HepG2 (cell line): ENCODE data around the gene GNG13. TPM values are rescaled to one million over a fixed set of nuclear protein-coding genes. Genes with fewer than 3 reads are reported as not detected.

Experiments used
- AKAP8 ChIP-seq: sonication (generic); formaldehyde crosslinking; IDR thresholded peaks from 2 replicates; pipeline ENCODE4 v1.5.1; 2020; ENCODE audit warnings: mild to moderate bottlenecking, missing genetic modification reagents
- ARID4A ChIP-seq: sonication (generic); formaldehyde crosslinking; IDR thresholded peaks from 2 replicates; pipeline ENCODE4 v1.5.0; 2020; ENCODE audit warnings: mild to moderate bottlenecking, missing genetic modification reagents, borderline replicate concordance
- HNF4G ChIP-seq, 2 experiments: sonication (generic) in 1 of 2; formaldehyde crosslinking in 1 of 2; IDR thresholded peaks; 2 replicates each; pipeline versions ENCODE4 v1.4.0 to v1.6.1; 2011 to 2020; ENCODE audit warnings: borderline replicate concordance in 2 of 2, low read depth in 2 of 2, mild to moderate bottlenecking in 2 of 2, low read length in 1 of 2, missing genetic modification reagents in 1 of 2, moderate library complexity in 1 of 2
- IRF1 ChIP-seq: sonication (generic); formaldehyde crosslinking; IDR thresholded peaks from 2 replicates; pipeline ENCODE4 v1.4.0; 2020; ENCODE audit warnings: low read depth, mild to moderate bottlenecking, missing genetic modification reagents
- MYC ChIP-seq: sonication (generic); formaldehyde crosslinking; IDR thresholded peaks from 2 replicates; pipeline ENCODE4 v1.9.0; 2021; ENCODE audit warnings: missing genetic modification reagents, borderline replicate concordance
- PCBP1 ChIP-seq: fragments of 200-400 bp; formaldehyde crosslinking; IDR thresholded peaks from 2 replicates; pipeline ENCODE4 v1.6.1; 2017; ENCODE audit warnings: mild to moderate bottlenecking, low read depth, low read length, borderline replicate concordance
- POLR2A ChIP-seq, 2 experiments: IDR thresholded peaks; 2 replicates each; pipeline ENCODE4 v1.6.1; 2011; ENCODE audit warnings: low read depth in 2 of 2, low read length in 2 of 2, mild to moderate bottlenecking in 1 of 2, moderate library complexity in 1 of 2; ENCODE audit not compliant: insufficient read depth in 1 of 2
- RNF2 ChIP-seq: fragments of 450-650 bp; conservative IDR thresholded peaks from 2 replicates; pipeline ENCODE4 v1.6.1; 2016; ENCODE audit warnings: low read depth
- UBTF ChIP-seq: sonication (generic); formaldehyde crosslinking; IDR thresholded peaks from 2 replicates; pipeline ENCODE4 v1.4.0; 2020; ENCODE audit warnings: mild to moderate bottlenecking, missing genetic modification reagents
- ZFY ChIP-seq: sonication (generic); formaldehyde crosslinking; IDR thresholded peaks from 2 replicates; pipeline ENCODE4 v1.4.0; 2020; ENCODE audit warnings: missing genetic modification reagents
- ZNF142 ChIP-seq: sonication (generic); formaldehyde crosslinking; IDR thresholded peaks from 2 replicates; pipeline ENCODE4 v1.4.0; 2020; ENCODE audit warnings: missing genetic modification reagents
- ZNF354B ChIP-seq: sonication (generic); formaldehyde crosslinking; IDR thresholded peaks from 2 replicates; pipeline ENCODE4 v1.8.0; 2022; ENCODE audit warnings: mild to moderate bottlenecking, missing genetic modification reagents
- ZNF382 ChIP-seq: sonication (generic); formaldehyde crosslinking; IDR thresholded peaks from 2 replicates; pipeline ENCODE4 v1.5.0; 2020; ENCODE audit warnings: missing genetic modification reagents, mild to moderate bottlenecking, borderline replicate concordance
- ZNF547 ChIP-seq: sonication (generic); formaldehyde crosslinking; IDR thresholded peaks from 2 replicates; pipeline ENCODE4 v1.5.1; 2020; ENCODE audit warnings: mild to moderate bottlenecking, missing genetic modification reagents
- polyA plus RNA-seq, 8 experiments: library from polyadenylated mRNA; depleted of rRNA in 3 of 8; stranded (reverse) in 7 of 8; unstranded in 1 of 8; fragments of >200 nt; fragmentation: Illumina TruSeq in 4 of 8; extraction: Trizol in 4 of 8; gene quantifications; 2 replicates each; pipeline versions ENCODE4 v1.2.1 to v1.2.3, GENCODE V29; 2011 to 2016; ENCODE audit warnings: low read depth in 4 of 8, missing spikeins in 1 of 8, mixed read lengths in 1 of 8; ENCODE audit not compliant: insufficient read depth in 1 of 8
- total RNA-seq, 5 experiments: library from RNA; depleted of rRNA; stranded (reverse); fragments of >200 nt; fragmentation: Illumina TruSeq; extraction: Trizol; gene quantifications; 2 replicates each; pipeline ENCODE4 v1.2.3, GENCODE V29; 2016; ENCODE audit warnings: low read depth in 1 of 5

GNG13 gene
- total and polyA plus RNA-seq, 2 of the 13 experiments (the other 11 are each of a cell fraction or from before 2014, with no cell fraction given), result not detected

- TF ChIP-seq ZNF547 (no peak), PCBP1 (peak; percentile 16; the same call in 1 of the 2 replicates), POLR2A (IDR thresholded peaks at IDR 0.05; ENCODE audit: insufficient read depth in 1 of 2, low read depth in 2 of 2, low read length in 2 of 2) (peak in 1 of 2 experiments; percentile 48; a peak in 1 of 4 replicates), ARID4A (CRISPR knock-in tag) (peak; percentile 44; the same call in 1 of the 2 replicates), AKAP8 (CRISPR knock-in tag) (0 out of 2 replicates have a peak, but pooled peaks have one; percentile 31), RNF2 (no peak), MYC (CRISPR knock-in tag) (peak; percentile 42; the same call in 1 of the 2 replicates), ZNF142 (no peak), ZFY (CRISPR knock-in tag) (peak; percentile 62; the same call in 1 of the 2 replicates), UBTF (CRISPR knock-in tag) (0 out of 2 replicates have a peak, but pooled peaks have one; percentile 28), HNF4G (IDR thresholded peaks at IDR 0.05; ENCODE audit: borderline replicate concordance, low read depth, low read length) (peak; percentile 59), HNF4G (CRISPR knock-in tag; IDR thresholded peaks at IDR 0.05; ENCODE audit: borderline replicate concordance, low read depth) (no peak; the same call in 1 of the 2 replicates), ZNF382 (CRISPR knock-in tag) (no peak), ZNF354B (no peak), IRF1 (CRISPR knock-in tag) (no peak)
Measured at GRCh38 chr16:760545-761343, 39.8 kb downstream of the GNG13 start, which contains the start of gene MSLN (continued).
